Stimulated activated CD4-positive, alpha-beta T cell treated with anti-CD3 and anti-CD28 coated beads, TNF-alpha, amount 100 ng/mL, for 4 hours (primary cell): ENCODE measurements around the gene PRDM7.
"Not testable (repeated sequence)": the region's sequence is repeated elsewhere in the genome, so short reads cannot be mapped to it uniquely, and the experiment has no call there.

Experiments used
- DNase-seq, 3 experiments: peaks; one replicate each; pipeline ENCODE4 v3.0.0-alpha.2; 2020; ENCODE audit warnings: low read depth in 3 of 3

The PRDM7 gene

GRCh38 chr16:90072442-90073105 lies 4.6 kb downstream of the PRDM7 start:
- DNase-seq = no peak

GRCh38 chr16:90070440-90070839 lies 6.7 kb downstream of the PRDM7 start:
- no peak for DNase-seq

GRCh38 chr16:90061437-90061836 lies 15.7 kb downstream of the PRDM7 start:
- DNase-seq = no peak

- no peak for DNase-seq
Observed at GRCh38 chr16:90057738-90058173, 19.4 kb downstream of the PRDM7 start.

GRCh38 chr16:90056521-90056920 lies 20.6 kb downstream of the PRDM7 start:
- not testable (repeated sequence) for DNase-seq

GRCh38 chr16:90055371-90055770 lies 21.8 kb downstream of the PRDM7 start:
- DNase-seq = no peak

GRCh38 chr16:90054554-90054953 lies 22.6 kb downstream of the PRDM7 start:
- DNase-seq = no peak

GRCh38 chr16:90053902-90054500 lies 23.1 kb downstream of the PRDM7 start:
- no peak for DNase-seq

GRCh38 chr16:90050969-90051368 lies 26.2 kb downstream of the PRDM7 start:
- no peak for DNase-seq

- no peak for DNase-seq
Observed at GRCh38 chr16:90048737-90049330, 28.3 kb downstream of the PRDM7 start.

- no peak for DNase-seq
Observed at GRCh38 chr16:90048347-90048722, 28.8 kb downstream of the PRDM7 start.

GRCh38 chr16:90047714-90048346 lies 29.3 kb downstream of the PRDM7 start:
- no peak for DNase-seq

- no peak for DNase-seq
Observed at GRCh38 chr16:90046971-90047713, 30.0 kb downstream of the PRDM7 start.

- DNase-seq = no peak
Observed at GRCh38 chr16:90046122-90046970, 30.8 kb downstream of the PRDM7 start.

GRCh38 chr16:90044111-90044551 lies 33.0 kb downstream of the PRDM7 start:
- no peak for DNase-seq

- DNase-seq = no peak
Observed at GRCh38 chr16:90043526-90043925, 33.6 kb downstream of the PRDM7 start.

- DNase-seq = no peak
Observed at GRCh38 chr16:90042946-90043514, 34.1 kb downstream of the PRDM7 start.

GRCh38 chr16:90041896-90042473 lies 35.1 kb downstream of the PRDM7 start:
- DNase-seq = no peak

GRCh38 chr16:90040152-90041023 lies 36.7 kb downstream of the PRDM7 start:
- no peak for DNase-seq
